Jurkat, Clone E6-1 (cell line): Measurements from ENCODE around the gene MTR. TPM values are rescaled to one million over a fixed set of nuclear protein-coding genes. Genes with fewer than 3 reads are reported as not detected.

Experiments
- DNase-seq: peaks from one replicate; pipeline ENCODE4 v3.0.0-alpha.2; 2011; ENCODE audit warnings: low read depth, low spot score
- H3K4me3 ChIP-seq: 2 replicates; pipeline ENCODE4 v1.5.1; 2011; ENCODE audit warnings: mild to moderate bottlenecking, low read length, control low read depth, moderate library complexity
- polyA plus RNA-seq: library from polyadenylated mRNA; unstranded; fragments of >200 nt; gene quantifications from one replicate; pipeline ENCODE4 v1.2.1, GENCODE V29; 2012; ENCODE audit warnings: missing spikeins; ENCODE audit not compliant: insufficient read length, insufficient read depth

The MTR gene
- 10.6 TPM for polyA plus RNA-seq

GRCh38 chr1:236795035-236795756 is at the start of gene MTR:
MTR (plus strand) TSS chr1:236795292; CDS start chr1:236795704, 412 bp downstream.
- DNase-seq, result peak; percentile 98

GRCh38 chr1:236746785-236747184 is 48.3 kb upstream of the MTR start:
- H3K4me3 ChIP-seq, result no peak overlapping the region
- no peak for DNase-seq

More at GRCh38 chr1:236795035-236795756, at the start of gene MTR:
- H3K4me3 ChIP-seq, result peak within 1 kb of the TSS; percentile 72

GRCh38 chr1:236747311-236747985 is 47.6 kb upstream of the MTR start:
- no peak overlapping the region for H3K4me3 ChIP-seq
- DNase-seq, result no peak

GRCh38 chr1:236748268-236748870 is 46.7 kb upstream of the MTR start:
- no peak for DNase-seq
- no peak overlapping the region for H3K4me3 ChIP-seq

GRCh38 chr1:236750928-236751327 is 44.2 kb upstream of the MTR start:
- no peak for DNase-seq
- no peak overlapping the region for H3K4me3 ChIP-seq

GRCh38 chr1:236751385-236751784 is 43.7 kb upstream of the MTR start:
- DNase-seq, result no peak
- H3K4me3 ChIP-seq, result no peak overlapping the region

GRCh38 chr1:236751935-236752334 is 43.2 kb upstream of the MTR start:
- DNase-seq, result no peak

GRCh38 chr1:236753516-236753915 is 41.6 kb upstream of the MTR start:
- no peak overlapping the region for H3K4me3 ChIP-seq
- peak; percentile 34 for DNase-seq

More at GRCh38 chr1:236751935-236752334, 43.2 kb upstream of the MTR start:
- no peak overlapping the region for H3K4me3 ChIP-seq

GRCh38 chr1:236753964-236754363 is 41.1 kb upstream of the MTR start:
- no peak overlapping the region for H3K4me3 ChIP-seq
- DNase-seq, result no peak

- no peak overlapping the region for H3K4me3 ChIP-seq
- no peak for DNase-seq
Observed at GRCh38 chr1:236754525-236755210, 40.4 kb upstream of the MTR start.

GRCh38 chr1:236757640-236758039 is 37.5 kb upstream of the MTR start:
- DNase-seq, result no peak
- no peak overlapping the region for H3K4me3 ChIP-seq

GRCh38 chr1:236759252-236759859 is 35.7 kb upstream of the MTR start:
- DNase-seq, result peak; percentile 63
- H3K4me3 ChIP-seq, result peak overlapping the region; percentile 30

- no peak overlapping the region for H3K4me3 ChIP-seq
- no peak for DNase-seq
Observed at GRCh38 chr1:236760480-236760879, 34.6 kb upstream of the MTR start.

- DNase-seq, result no peak
- H3K4me3 ChIP-seq, result no peak overlapping the region
Observed at GRCh38 chr1:236760986-236761385, 34.1 kb upstream of the MTR start.

- no peak for DNase-seq
- no peak overlapping the region for H3K4me3 ChIP-seq
Observed at GRCh38 chr1:236761397-236762132, 33.5 kb upstream of the MTR start.

GRCh38 chr1:236762410-236762809 is 32.7 kb upstream of the MTR start:
- no peak overlapping the region for H3K4me3 ChIP-seq
- DNase-seq, result no peak

- no peak for DNase-seq
- H3K4me3 ChIP-seq, result no peak overlapping the region
Observed at GRCh38 chr1:236765831-236766230, 29.3 kb upstream of the MTR start.

GRCh38 chr1:236766506-236766905 is 28.6 kb upstream of the MTR start:
- no peak overlapping the region for H3K4me3 ChIP-seq
- DNase-seq, result no peak

GRCh38 chr1:236767276-236767675 is 27.8 kb upstream of the MTR start:
- DNase-seq, result no peak
- H3K4me3 ChIP-seq, result no peak overlapping the region
